OCI-LY3 (cell line): ENCODE data around the gene VTI1A.
"Not testable (repeated sequence)": the region's sequence is repeated elsewhere in the genome, so short reads cannot be mapped to it uniquely, and the experiment has no call there.

Experiments
- H2AFZ ChIP-seq: fragments of 200-600, 300-600 bp; shearing (Covaris generic); 2 replicates; pipeline ENCODE4 v1.6.0; 2014; ENCODE audit warnings: antibody characterized with exemption, low read depth, low read length
- H3K27ac ChIP-seq: fragments of 200-600, 300-600 bp; sonication (generic); 2 replicates; pipeline ENCODE4 v1.5.1; 2014; ENCODE audit warnings: mild to moderate bottlenecking, low read length, moderate library complexity, mixed read lengths
- H3K27me3 ChIP-seq: fragments of 200-600, 300-600 bp; sonication (generic); 2 replicates; pipeline ENCODE4 v1.6.1; 2014; ENCODE audit warnings: low read depth, low read length, mixed read lengths
- H3K36me3 ChIP-seq: fragments of 200-600, 300-600 bp; sonication (generic); replicated peaks from 2 replicates; pipeline ENCODE3; 2014; ENCODE audit warnings: low read depth, low read length, mixed read lengths
- H3K4me1 ChIP-seq: fragments of 300-600, 200-600 bp; sonication (generic); 2 replicates; pipeline ENCODE4 v1.6.1; 2014; ENCODE audit warnings: low read length, mixed read lengths
- H3K4me2 ChIP-seq: fragments of 200-600, 300-600 bp; sonication (generic); 2 replicates; pipeline ENCODE4 v1.6.1; 2014; ENCODE audit warnings: low read length, mixed read lengths
- H3K4me3 ChIP-seq: fragments of 300-600, 200-600 bp; sonication (generic); 2 replicates; pipeline ENCODE4 v1.5.1; 2014; ENCODE audit warnings: antibody characterized with exemption, mild to moderate bottlenecking, low read length, moderate library complexity
- H3K79me2 ChIP-seq: fragments of 300-600, 200-600 bp; shearing (Covaris generic); 2 replicates; pipeline ENCODE4 v1.6.1; 2014; ENCODE audit warnings: mild to moderate bottlenecking, low read length, mixed read lengths
- H3K9ac ChIP-seq: fragments of 300-600, 200-600 bp; shearing (Covaris generic); 2 replicates; pipeline ENCODE4 v1.6.0; 2014; ENCODE audit warnings: mild to moderate bottlenecking, low read length, moderate library complexity
- H3K9me3 ChIP-seq: fragments of 200-600, 300-600 bp; shearing (Covaris generic); 2 replicates; pipeline ENCODE4 v1.6.1; 2014; ENCODE audit warnings: low read length, mixed read lengths; ENCODE audit not compliant: insufficient read depth
- H4K20me1 ChIP-seq: fragments of 200-600, 300-600 bp; sonication (generic); 2 replicates; pipeline ENCODE4 v1.6.1; 2016; ENCODE audit warnings: low read length, mixed read lengths; ENCODE audit not compliant: insufficient read depth
- EZH2phosphoT487 ChIP-seq: fragments of 200-600 bp; shearing (Covaris generic); IDR thresholded peaks from 2 replicates; pipeline ENCODE4 v1.6.1; 2018; ENCODE audit warnings: antibody characterized with exemption, mixed run types, low read depth
- TF ChIP-seq, protein P1 (sequence below): fragments of 200-600, 300-600 bp; sonication (generic); IDR thresholded peaks from 2 replicates; pipeline ENCODE4 v1.5.1; 2014; ENCODE audit warnings: antibody characterized with exemption, low read length, low read depth

Gene VTI1A

DNA sequence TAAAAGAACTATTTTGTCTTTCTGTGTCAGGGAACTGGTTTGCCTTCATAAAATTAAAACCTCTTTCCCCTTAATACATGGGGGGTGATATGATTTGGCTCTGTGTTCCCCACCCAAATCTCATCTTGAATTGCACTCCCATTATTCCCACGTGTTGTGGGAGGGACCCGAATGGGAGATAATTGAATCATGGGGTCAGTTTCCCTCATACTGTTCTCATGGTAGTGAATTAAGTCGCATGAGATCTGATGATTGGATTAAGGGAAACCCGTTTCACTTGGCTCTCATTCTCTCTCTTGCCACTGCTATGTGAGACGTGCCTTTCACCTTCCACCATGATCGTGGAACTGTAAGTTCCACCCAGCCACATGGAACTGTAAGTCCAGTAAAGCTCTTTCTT lies 142.1 kb downstream of the VTI1A start:
- no peaks in the 10 kb centered on the region for H3K27me3 ChIP-seq
- H3K79me2 ChIP-seq, result no peaks in the 10 kb centered on the region
- H3K9ac ChIP-seq, result no peak overlapping the region
- no peaks in the 10 kb centered on the region for H3K9me3 ChIP-seq
- no peaks in the 10 kb centered on the region for H3K4me1 ChIP-seq
- TF ChIP-seq, protein P1, sequence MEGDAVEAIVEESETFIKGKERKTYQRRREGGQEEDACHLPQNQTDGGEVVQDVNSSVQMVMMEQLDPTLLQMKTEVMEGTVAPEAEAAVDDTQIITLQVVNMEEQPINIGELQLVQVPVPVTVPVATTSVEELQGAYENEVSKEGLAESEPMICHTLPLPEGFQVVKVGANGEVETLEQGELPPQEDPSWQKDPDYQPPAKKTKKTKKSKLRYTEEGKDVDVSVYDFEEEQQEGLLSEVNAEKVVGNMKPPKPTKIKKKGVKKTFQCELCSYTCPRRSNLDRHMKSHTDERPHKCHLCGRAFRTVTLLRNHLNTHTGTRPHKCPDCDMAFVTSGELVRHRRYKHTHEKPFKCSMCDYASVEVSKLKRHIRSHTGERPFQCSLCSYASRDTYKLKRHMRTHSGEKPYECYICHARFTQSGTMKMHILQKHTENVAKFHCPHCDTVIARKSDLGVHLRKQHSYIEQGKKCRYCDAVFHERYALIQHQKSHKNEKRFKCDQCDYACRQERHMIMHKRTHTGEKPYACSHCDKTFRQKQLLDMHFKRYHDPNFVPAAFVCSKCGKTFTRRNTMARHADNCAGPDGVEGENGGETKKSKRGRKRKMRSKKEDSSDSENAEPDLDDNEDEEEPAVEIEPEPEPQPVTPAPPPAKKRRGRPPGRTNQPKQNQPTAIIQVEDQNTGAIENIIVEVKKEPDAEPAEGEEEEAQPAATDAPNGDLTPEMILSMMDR, result no peak
- no peaks in the 10 kb centered on the region for H3K36me3 ChIP-seq
- H3K4me3 ChIP-seq, result no peak overlapping the region
- no peak overlapping the region for H3K4me2 ChIP-seq
- no peak overlapping the region for H2AFZ ChIP-seq
- no peak overlapping the region for H3K27ac ChIP-seq
- H4K20me1 ChIP-seq, result no peaks in the 10 kb centered on the region

GRCh38 chr10:112590786-112591185 lies 143.8 kb downstream of the VTI1A start:
- not testable (repeated sequence) for H3K79me2 ChIP-seq, H3K27ac ChIP-seq, H3K9ac ChIP-seq, H3K4me2 ChIP-seq, H4K20me1 ChIP-seq, H3K4me3 ChIP-seq, H3K4me1 ChIP-seq, H2AFZ ChIP-seq, H3K36me3 ChIP-seq, H3K27me3 ChIP-seq, H3K9me3 ChIP-seq

DNA sequence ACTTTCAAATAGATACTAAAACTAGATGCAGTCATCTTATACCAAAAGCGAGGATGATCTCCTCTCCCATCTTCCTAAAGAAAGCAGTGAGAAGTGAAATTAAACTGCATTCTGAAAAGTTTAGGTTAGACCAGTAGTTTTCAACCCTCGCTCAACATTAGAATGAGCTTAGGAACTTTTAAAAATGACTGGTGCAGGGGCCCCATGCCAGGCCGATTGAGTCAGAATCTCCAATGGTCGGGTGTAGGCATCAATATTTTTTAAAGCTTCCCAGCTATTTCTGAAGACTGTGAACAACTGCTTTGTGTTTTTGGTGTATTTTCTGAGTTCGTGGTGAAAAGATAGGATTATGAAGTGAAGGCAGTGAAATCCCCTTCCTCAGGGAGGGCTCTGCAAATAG lies 146.0 kb downstream of the VTI1A start:
- Histone ChIP-seq H3K27me3 (no peaks in the 10 kb centered on the region), H3K27ac (no peak overlapping the region), H3K79me2 (no peaks in the 10 kb centered on the region), H3K4me1 (no peaks in the 10 kb centered on the region), H3K4me2 (no peak overlapping the region), H4K20me1 (no peaks in the 10 kb centered on the region), H3K4me3 (no peak overlapping the region), H2AFZ (no peak overlapping the region), H3K9me3 (no peaks in the 10 kb centered on the region), H3K9ac (no peak overlapping the region), H3K36me3 (no peaks in the 10 kb centered on the region)
- no peak for TF ChIP-seq EZH2phosphoT487
- TF ChIP-seq, protein P1, result no peak

- Histone ChIP-seq H4K20me1 (no peaks in the 10 kb centered on the region), H3K4me3 (no peak overlapping the region), H2AFZ (no peak overlapping the region), H3K9ac (no peak overlapping the region), H3K4me2 (no peak overlapping the region), H3K27ac (no peak overlapping the region), H3K79me2 (no peaks in the 10 kb centered on the region), H3K4me1 (no peaks in the 10 kb centered on the region), H3K27me3 (no peaks in the 10 kb centered on the region), H3K9me3 (no peaks in the 10 kb centered on the region), H3K36me3 (no peaks in the 10 kb centered on the region)
- TF ChIP-seq, protein P1, result no peak
- TF ChIP-seq EZH2phosphoT487, result no peak
These were observed 154.4 kb downstream of the VTI1A start for GRCh38 chr10:112601214-112602090.
